HepG2 (cell line): ENCODE measurements around the gene FCAMR. TPM values are rescaled to one million over a fixed set of nuclear protein-coding genes. Genes with fewer than 3 reads are reported as not detected.

Experiments
- AKNA ChIP-seq: sonication (generic); formaldehyde crosslinking; IDR thresholded peaks from 2 replicates; pipeline ENCODE4 v1.4.0; 2020; ENCODE audit warnings: missing genetic modification reagents, borderline replicate concordance
- CEBPG ChIP-seq: IDR thresholded peaks from 2 replicates; pipeline ENCODE4 v1.6.1; 2016
- HINFP ChIP-seq: sonication (generic); formaldehyde crosslinking; IDR thresholded peaks from 2 replicates; pipeline ENCODE4 v1.4.0; 2020; ENCODE audit warnings: low read depth, mild to moderate bottlenecking, missing genetic modification reagents
- HMG20B ChIP-seq: conservative IDR thresholded peaks from 2 replicates; pipeline ENCODE4 v1.6.1; 2016; ENCODE audit warnings: missing genetic modification reagents, missing compliant biosample characterization
- HOXA9 ChIP-seq: sonication (generic); formaldehyde crosslinking; IDR thresholded peaks from 2 replicates; pipeline ENCODE4 v1.8.1; 2022; ENCODE audit warnings: missing genetic modification reagents, mild to moderate bottlenecking, moderate library complexity, borderline replicate concordance
- ISL2 ChIP-seq: sonication (generic); formaldehyde crosslinking; IDR thresholded peaks from 2 replicates; pipeline ENCODE4 v1.5.0; 2020; ENCODE audit warnings: missing genetic modification reagents
- NFYC ChIP-seq: IDR thresholded peaks from 2 replicates; pipeline ENCODE4 v1.6.1; 2016; ENCODE audit warnings: missing genetic modification reagents, missing compliant biosample characterization
- PAF1 ChIP-seq: IDR thresholded peaks from 2 replicates; pipeline ENCODE4 v1.6.1; 2016; ENCODE audit warnings: missing genetic modification reagents, missing compliant biosample characterization
- STAT6 ChIP-seq: sonication (generic); formaldehyde crosslinking; IDR thresholded peaks from 2 replicates; pipeline ENCODE4 v1.4.0; 2020; ENCODE audit warnings: missing genetic modification reagents, mild to moderate bottlenecking, borderline replicate concordance
- TARDBP ChIP-seq: sonication (generic); formaldehyde crosslinking; IDR thresholded peaks from 2 replicates; pipeline ENCODE4 v1.8.0; 2022; ENCODE audit warnings: mild to moderate bottlenecking, missing genetic modification reagents
- THAP8 ChIP-seq: sonication (generic); formaldehyde crosslinking; IDR thresholded peaks from 2 replicates; pipeline ENCODE4 v1.5.1; 2020; ENCODE audit warnings: missing genetic modification reagents, mild to moderate bottlenecking, borderline replicate concordance
- YY1 ChIP-seq: IDR thresholded peaks from 2 replicates; pipeline ENCODE4 v1.6.1; 2011; ENCODE audit warnings: low read length, low read depth, moderate library complexity, mild to moderate bottlenecking; ENCODE audit not compliant: insufficient read depth, insufficient replicate concordance
- ZNF121 ChIP-seq: sonication (generic); formaldehyde crosslinking; IDR thresholded peaks from 2 replicates; pipeline ENCODE4 v1.5.0; 2020; ENCODE audit warnings: mild to moderate bottlenecking, missing genetic modification reagents
- ZNF230 ChIP-seq: sonication (generic); formaldehyde crosslinking; IDR thresholded peaks from 2 replicates; pipeline ENCODE4 v1.4.0; 2020; ENCODE audit warnings: mild to moderate bottlenecking, missing genetic modification reagents
- ZNF274 ChIP-seq: sonication (generic); formaldehyde crosslinking; IDR thresholded peaks from 2 replicates; pipeline ENCODE4 v1.5.1; 2020; ENCODE audit warnings: mild to moderate bottlenecking, missing genetic modification reagents
- ZNF616 ChIP-seq: sonication (generic); formaldehyde crosslinking; IDR thresholded peaks from 2 replicates; pipeline ENCODE4 v1.5.0; 2020; ENCODE audit warnings: low read depth, mild to moderate bottlenecking, missing genetic modification reagents
- ZNF660 ChIP-seq: sonication (generic); formaldehyde crosslinking; IDR thresholded peaks from 2 replicates; pipeline ENCODE4 v1.5.1; 2020; ENCODE audit warnings: mild to moderate bottlenecking, low read depth, missing genetic modification reagents, borderline replicate concordance
- ZSCAN29 ChIP-seq: sonication (generic); formaldehyde crosslinking; conservative IDR thresholded peaks from 2 replicates; pipeline ENCODE4 v1.4.0; 2020; ENCODE audit warnings: mild to moderate bottlenecking, missing genetic modification reagents
- polyA plus RNA-seq, 8 experiments: library from polyadenylated mRNA; depleted of rRNA in 3 of 8; stranded (reverse) in 7 of 8; unstranded in 1 of 8; fragments of >200 nt; fragmentation: Illumina TruSeq in 4 of 8; extraction: Trizol in 4 of 8; gene quantifications; 2 replicates each; pipeline versions ENCODE4 v1.2.1 to v1.2.3, GENCODE V29; 2011 to 2016; ENCODE audit warnings: low read depth in 4 of 8, missing spikeins in 1 of 8, mixed read lengths in 1 of 8; ENCODE audit not compliant: insufficient read depth in 1 of 8
- total RNA-seq, 5 experiments: library from RNA; depleted of rRNA; stranded (reverse); fragments of >200 nt; fragmentation: Illumina TruSeq; extraction: Trizol; gene quantifications; 2 replicates each; pipeline ENCODE4 v1.2.3, GENCODE V29; 2016; ENCODE audit warnings: low read depth in 1 of 5

FCAMR gene
- total and polyA plus RNA-seq, 2 of the 13 experiments (the other 11 are each of a cell fraction or from before 2014, with no cell fraction given) = not detected

GRCh38 chr1:206935491-206936067 lies 34.7 kb downstream of the FCAMR start (continued):
- no peak for TF ChIP-seq HINFP (CRISPR knock-in tag)
- peak; percentile 47 for TF ChIP-seq YY1
- TF ChIP-seq ZNF274 (CRISPR knock-in tag) = no peak
- TF ChIP-seq STAT6 = no peak
- TF ChIP-seq NFYC = no peak
- no peak for TF ChIP-seq ZNF230 (CRISPR knock-in tag)
- no peak for TF ChIP-seq ZSCAN29
- TF ChIP-seq ZNF616 (CRISPR knock-in tag) = no peak
- TF ChIP-seq CEBPG (CRISPR knock-in tag) = peak; percentile 16; the same call in 1 of the 2 replicates
- TF ChIP-seq TARDBP (CRISPR knock-in tag) = no peak
- no peak for TF ChIP-seq PAF1 (CRISPR knock-in tag)
- no peak for TF ChIP-seq THAP8 (CRISPR knock-in tag)
- TF ChIP-seq ZNF660 (CRISPR knock-in tag) = no peak
- no peak for TF ChIP-seq ISL2 (CRISPR knock-in tag)
- no peak for TF ChIP-seq HMG20B (CRISPR knock-in tag)
- TF ChIP-seq AKNA (CRISPR knock-in tag) = no peak
- no peak for TF ChIP-seq HOXA9 (CRISPR knock-in tag)
- TF ChIP-seq ZNF121 = no peak
